Tibial artery (tissue), 4 donors: ENCODE measurements around the gene MEG3.

Experiments used
- DNase-seq, 2 donors: peaks; one replicate each; pipeline ENCODE4 v3.0.0-alpha.2; 2019
- H3K27ac ChIP-seq, 2 donors: fragments of 200-600 bp; sonication (generic) in 1 of 2; 1 replicate in 1 of 2; 2 replicates in 1 of 2; pipeline ENCODE4 v1.5.1; 2018 to 2019; ENCODE audit warnings: mild to moderate bottlenecking in 1 of 2
- H3K27me3 ChIP-seq, 2 donors: fragments of 200-600 bp; sonication (generic) in 1 of 2; one replicate each; pipeline versions ENCODE4 v1.5.1 to v1.6.0; 2016 to 2019
- H3K36me3 ChIP-seq, 3 donors: fragments of 200-600 bp; sonication (generic) in 2 of 3; one replicate each; pipeline ENCODE4 v1.5.1; 2016 to 2019; ENCODE audit warnings: mild to moderate bottlenecking in 2 of 3
- H3K4me1 ChIP-seq, 4 donors: fragments of 200-600 bp; sonication (generic) in 2 of 4; 1 replicate in 3 of 4; 2 replicates in 1 of 4; pipeline ENCODE4 v1.5.1; 2016 to 2019
- H3K4me3 ChIP-seq, 2 donors: fragments of 200-600 bp; sonication (generic) in 1 of 2; 1 replicate in 1 of 2; 2 replicates in 1 of 2; pipeline ENCODE4 v1.5.1; 2018 to 2019; ENCODE audit warnings: mild to moderate bottlenecking in 2 of 2
- H3K9me3 ChIP-seq, 3 donors: fragments of 200-600 bp; sonication (generic) in 1 of 3; one replicate each; pipeline ENCODE4 v1.5.1; 2016 to 2019
- CTCF ChIP-seq, 2 experiments: fragments of 200-600 bp in 1 of 2; fragments of 450-650 bp in 1 of 2; IDR thresholded peaks; one replicate each; pipeline ENCODE4 v1.5.1; 2017 to 2019; ENCODE audit warnings: antibody characterized with exemption in 2 of 2, mild to moderate bottlenecking in 1 of 2, moderate library complexity in 1 of 2
- intact Hi-C: fragments of 100-400 bp; cut with DNase I; formaldehyde crosslinking; loops from one replicate; pipeline ENCODE4 v1.15.0; 2023; ENCODE audit warnings: low total_unique reads

MEG3 gene

GRCh38 chr14:100882991-100883788 is 57.3 kb downstream of the MEG3 start:
- Histone ChIP-seq H3K27me3 (peaks cover 0 to 10% of the 10 kb centered on the region in 2 donors), H3K36me3 (no peaks in the 10 kb centered on the region), H3K9me3 (peaks cover 0 to 4% (median 4%) of the 10 kb centered on the region in 3 donors), H3K27ac (no peak overlapping the region), H3K4me3 (no peak overlapping the region), H3K4me1 (no peaks in the 10 kb centered on the region)
- no peak for TF ChIP-seq CTCF (IDR thresholded peaks at IDR 0.05)
- DNase-seq, result no peak
- intact Hi-C loops, result no loop called here

- Histone ChIP-seq H3K27ac (no peak overlapping the region), H3K36me3 (no peaks in the 10 kb centered on the region), H3K4me3 (no peak overlapping the region), H3K4me1 (no peaks in the 10 kb centered on the region), H3K9me3 (peaks cover 0 to 4% (median 4%) of the 10 kb centered on the region in 3 donors), H3K27me3 (peaks cover 0 to 6% of the 10 kb centered on the region in 2 donors)
- TF ChIP-seq CTCF (IDR thresholded peaks at IDR 0.05), result no peak
- intact Hi-C loops, result no loop called here
- DNase-seq, result peak in 1 of 2 donors; percentile 33
These were observed 57.8 kb downstream of the MEG3 start for GRCh38 chr14:100883789-100884101.

GRCh38 chr14:100884456-100884855 is 58.5 kb downstream of the MEG3 start:
- Histone ChIP-seq H3K4me3 (no peak overlapping the region), H3K4me1 (no peaks in the 10 kb centered on the region), H3K27ac (no peak overlapping the region), H3K9me3 (peaks cover 0 to 4% (median 4%) of the 10 kb centered on the region in 3 donors), H3K36me3 (no peaks in the 10 kb centered on the region), H3K27me3 (peaks cover 0 to 3% of the 10 kb centered on the region in 2 donors)
- DNase-seq, result peak in 1 of 2 donors; percentile 28
- no peak for TF ChIP-seq CTCF (IDR thresholded peaks at IDR 0.05)
- intact Hi-C loops, result no loop called here

- no peak for TF ChIP-seq CTCF (IDR thresholded peaks at IDR 0.05)
- Histone ChIP-seq H3K4me3 (no peak overlapping the region), H3K9me3 (peaks cover 0 to 4% (median 4%) of the 10 kb centered on the region in 3 donors), H3K27ac (no peak overlapping the region), H3K4me1 (no peaks in the 10 kb centered on the region), H3K36me3 (no peaks in the 10 kb centered on the region), H3K27me3 (peaks cover 0 to 3% of the 10 kb centered on the region in 2 donors)
- intact Hi-C loops, result no loop called here
- peak in 1 of 2 donors; percentile 42 for DNase-seq
These were observed 59.3 kb downstream of the MEG3 start for GRCh38 chr14:100885196-100885595.

GRCh38 chr14:100885617-100886016 is 59.7 kb downstream of the MEG3 start:
- Histone ChIP-seq H3K27me3 (peaks cover 0 to 3% of the 10 kb centered on the region in 2 donors), H3K4me1 (no peaks in the 10 kb centered on the region), H3K4me3 (no peak overlapping the region), H3K36me3 (no peaks in the 10 kb centered on the region), H3K27ac (no peak overlapping the region), H3K9me3 (peaks cover 0 to 4% (median 4%) of the 10 kb centered on the region in 3 donors)
- TF ChIP-seq CTCF (IDR thresholded peaks at IDR 0.05), result no peak
- no peak for DNase-seq
- intact Hi-C loops, result no loop called here
